GM19240 (cell line): ENCODE measurements around the gene ARAP2.

ENCODE experiments used
- DNase-seq: peaks from one replicate; pipeline ENCODE4 v3.0.0; 2011; ENCODE audit warnings: low spot score; ENCODE audit not compliant: insufficient read length

Gene ARAP2

GRCh38 chr4:36215627-36216026, 28.7 kb downstream of the ARAP2 start:
- DNase-seq = no peak

GRCh38 chr4:36214735-36215485, 29.4 kb downstream of the ARAP2 start:
- no peak for DNase-seq

- no peak for DNase-seq
These were observed 30.3 kb downstream of the ARAP2 start for GRCh38 chr4:36213977-36214376.

GRCh38 chr4:36211084-36211483, 33.2 kb downstream of the ARAP2 start:
- DNase-seq = no peak

- no peak for DNase-seq
These were observed 34.2 kb downstream of the ARAP2 start for GRCh38 chr4:36209941-36210649.

- DNase-seq = no peak
These were observed 35.3 kb downstream of the ARAP2 start for GRCh38 chr4:36208893-36209473.

- no peak for DNase-seq
These were observed 36.3 kb downstream of the ARAP2 start for GRCh38 chr4:36207831-36208520.

- no peak for DNase-seq
These were observed 36.9 kb downstream of the ARAP2 start for GRCh38 chr4:36207367-36207766.

GRCh38 chr4:36206603-36207311, 37.6 kb downstream of the ARAP2 start:
- no peak for DNase-seq

- no peak for DNase-seq
These were observed 38.3 kb downstream of the ARAP2 start for GRCh38 chr4:36206012-36206411.

- DNase-seq = no peak
These were observed 45.5 kb downstream of the ARAP2 start for GRCh38 chr4:36198861-36199260.

GRCh38 chr4:36198068-36198808, 46.1 kb downstream of the ARAP2 start:
- no peak for DNase-seq

GRCh38 chr4:36197501-36197900, 46.8 kb downstream of the ARAP2 start:
- DNase-seq = no peak

- no peak for DNase-seq
These were observed 48.0 kb downstream of the ARAP2 start for GRCh38 chr4:36196145-36196913.

GRCh38 chr4:36192922-36193321, 51.4 kb downstream of the ARAP2 start:
- DNase-seq = no peak

- peak; percentile 3 for DNase-seq
These were observed 54.6 kb downstream of the ARAP2 start for GRCh38 chr4:36189511-36190226.

GRCh38 chr4:36187723-36188333, 56.5 kb downstream of the ARAP2 start:
- DNase-seq = no peak

- no peak for DNase-seq
These were observed 60.5 kb downstream of the ARAP2 start for GRCh38 chr4:36183665-36184393.
